Large intestine (tissue), 3 donors: Measurements from ENCODE around the gene EEFSEC. TPM values are rescaled to one million over a fixed set of nuclear protein-coding genes. Genes with fewer than 3 reads are reported as not detected.

Experiments
- DNase-seq, 2 donors: peaks; one replicate each; pipeline versions ENCODE4 v3.0.0 to v3.0.0-alpha.2; 2013
- H3K27ac ChIP-seq: one replicate; pipeline ENCODE4 v1.5.1; 2013; ENCODE audit warnings: low read length
- H3K27me3 ChIP-seq: 2 replicates; pipeline ENCODE4 v1.6.1; 2013; ENCODE audit warnings: low read length; ENCODE audit not compliant: control insufficient read depth, insufficient read depth
- H3K36me3 ChIP-seq: 2 replicates; pipeline ENCODE4 v1.6.1; 2013; ENCODE audit warnings: low read length; ENCODE audit not compliant: control insufficient read depth, insufficient read depth
- H3K4me1 ChIP-seq: one replicate; pipeline ENCODE4 v1.6.1; 2013; ENCODE audit warnings: low read length; ENCODE audit not compliant: control insufficient read depth, insufficient read depth
- H3K4me3 ChIP-seq: one replicate; pipeline ENCODE4 v1.5.1; 2013; ENCODE audit warnings: low read length
- H3K9me3 ChIP-seq: one replicate; pipeline ENCODE4 v1.6.1; 2013; ENCODE audit warnings: mild to moderate bottlenecking, low read depth, low read length, moderate library complexity; ENCODE audit not compliant: control insufficient read depth
- WGBS: methylation state at CpG from one replicate; pipeline ENCODE4 v1.1.5; 2013; ENCODE audit warnings: low lambda C conversion rate; ENCODE audit not compliant: insufficient coverage; 5-methylcytosine and 5-hydroxymethylcytosine counted together
- polyA plus RNA-seq: library from polyadenylated mRNA; unstranded; fragments of 120-200 nt; gene quantifications from one replicate; pipeline ENCODE4 v1.2.1, GENCODE V29; 2013

Gene EEFSEC
- polyA plus RNA-seq, 1 donor = 23.9 TPM

DNA sequence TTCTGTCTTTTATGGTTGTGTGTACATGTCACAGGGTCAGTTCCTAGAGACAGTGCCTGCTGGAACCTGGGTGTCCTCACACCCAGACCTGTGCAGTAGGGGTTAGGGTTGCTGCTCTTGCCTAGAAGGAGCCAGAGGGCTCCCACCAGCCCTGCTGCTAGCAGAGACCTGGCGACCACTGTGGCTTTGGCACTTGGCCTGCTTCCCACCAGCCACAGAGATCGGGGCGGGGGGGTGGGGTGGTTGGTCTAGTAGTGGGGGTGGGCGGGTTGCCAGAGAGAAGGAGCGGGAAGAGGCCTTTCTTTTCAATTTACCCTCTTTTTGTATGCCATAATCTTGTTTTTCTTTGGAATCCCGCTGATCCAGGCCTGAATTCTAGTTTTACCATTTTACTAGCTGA, 29.4 kb downstream of the EEFSEC start:
- WGBS = no CpG with 5 or more reads among the region's 6 CpGs
- no peak for DNase-seq

DNA sequence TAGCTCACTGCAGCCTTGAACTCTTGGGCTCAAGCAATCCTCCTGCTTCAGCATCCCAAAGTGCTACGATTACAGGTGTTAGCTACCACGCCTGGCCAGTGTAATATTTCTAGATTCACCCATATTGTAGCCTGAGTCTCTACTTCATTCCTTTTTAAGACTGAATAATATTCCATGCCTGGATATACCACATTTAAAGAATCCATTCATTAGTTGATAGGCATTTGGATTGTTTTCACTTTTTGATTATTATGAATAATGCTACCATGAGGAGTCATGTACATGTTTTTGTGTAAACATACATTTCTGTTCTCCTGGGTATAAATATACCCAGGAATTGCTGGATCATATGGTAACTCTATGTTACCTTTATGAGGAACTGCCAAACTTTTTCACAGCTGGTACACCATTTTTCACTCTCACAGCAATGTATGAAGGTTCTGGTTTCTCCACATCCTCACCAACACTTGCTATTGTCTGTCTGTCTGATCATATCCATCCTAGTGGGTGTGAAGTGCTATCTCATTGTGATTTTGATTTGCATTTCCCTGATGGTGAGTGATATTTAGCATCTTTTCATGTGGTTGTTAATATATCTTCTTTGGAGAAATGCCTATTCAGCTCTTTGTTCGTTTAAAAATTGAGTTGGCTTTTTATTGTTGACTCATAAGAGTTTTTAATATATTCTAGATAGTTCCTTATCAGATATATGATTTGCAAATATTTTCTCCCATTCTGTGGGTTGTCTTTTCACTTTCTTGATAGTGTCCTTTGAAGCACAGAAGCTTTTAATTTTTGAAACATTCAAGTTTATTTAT, 32.6 kb downstream of the EEFSEC start:
- WGBS = no CpG with 5 or more reads among the region's 3 CpGs

More for the DNA sequence above, 29.4 kb downstream of the EEFSEC start:
- H3K27me3 ChIP-seq = no peaks in the 10 kb centered on the region
- H3K4me3 ChIP-seq = no peak overlapping the region
- H3K9me3 ChIP-seq = no peaks in the 10 kb centered on the region
- no peaks in the 10 kb centered on the region for H3K4me1 ChIP-seq
- H3K36me3 ChIP-seq = no peaks in the 10 kb centered on the region
- no peak overlapping the region for H3K27ac ChIP-seq

DNA sequence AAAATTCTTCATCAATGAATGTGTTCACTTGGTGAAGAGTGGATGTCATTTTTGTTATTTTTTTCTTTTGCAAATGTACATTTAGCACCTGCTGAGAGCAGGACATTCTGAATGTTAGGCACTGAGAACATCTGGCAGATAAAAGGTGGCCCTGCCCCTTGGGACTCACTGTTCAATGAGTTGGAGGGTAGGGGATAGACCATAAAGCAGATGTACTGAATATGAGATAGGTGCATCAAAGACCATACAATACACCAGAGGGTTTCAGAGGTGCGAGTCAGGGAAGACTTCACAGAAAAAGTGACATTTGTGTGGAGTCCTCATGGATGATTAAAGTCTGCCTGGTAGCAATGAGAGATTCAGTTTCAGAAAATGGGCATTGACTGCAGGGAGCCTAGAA, 34.2 kb downstream of the EEFSEC start:
- Histone ChIP-seq H3K27ac (no peak overlapping the region), H3K36me3 (no peaks in the 10 kb centered on the region), H3K27me3 (no peaks in the 10 kb centered on the region), H3K4me3 (no peak overlapping the region), H3K4me1 (no peaks in the 10 kb centered on the region), H3K9me3 (no peaks in the 10 kb centered on the region)
- DNase-seq = no peak
- 100% methylated on average over 1 of the region's 1 CpG for WGBS

More for the DNA sequence above, 32.6 kb downstream of the EEFSEC start:
- no peak overlapping the region for H3K4me3 ChIP-seq
- no peaks in the 10 kb centered on the region for H3K27me3 ChIP-seq
- H3K9me3 ChIP-seq = no peaks in the 10 kb centered on the region
- no peaks in the 10 kb centered on the region for H3K4me1 ChIP-seq
- no peak overlapping the region for H3K27ac ChIP-seq
- no peaks in the 10 kb centered on the region for H3K36me3 ChIP-seq
- no peak for DNase-seq

DNA sequence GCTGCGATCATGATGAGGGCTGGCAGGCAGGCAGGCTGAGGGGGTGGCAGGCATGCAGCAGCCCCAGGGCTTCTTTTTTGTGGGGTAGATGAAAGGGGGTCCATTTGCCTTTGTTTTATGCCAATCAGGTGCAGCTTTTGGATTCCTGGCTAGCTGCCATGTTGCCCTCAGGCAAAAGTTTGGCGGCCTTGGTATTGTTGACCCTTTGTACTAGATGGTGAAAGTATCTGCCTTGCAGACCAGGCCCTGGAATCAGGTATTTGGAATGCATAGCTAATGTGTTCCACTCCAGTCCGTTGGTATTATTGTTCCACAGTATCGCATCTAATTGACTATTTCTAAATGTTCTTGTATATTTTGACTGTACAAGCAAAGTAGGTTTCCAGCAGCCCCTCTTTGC, 35.0 kb downstream of the EEFSEC start:
- 100% methylated on average over 1 of the region's 4 CpGs for WGBS
- Histone ChIP-seq H3K4me1 (no peaks in the 10 kb centered on the region), H3K27me3 (no peaks in the 10 kb centered on the region), H3K4me3 (no peak overlapping the region), H3K9me3 (no peaks in the 10 kb centered on the region), H3K27ac (no peak overlapping the region), H3K36me3 (no peaks in the 10 kb centered on the region)
- no peak for DNase-seq

DNA sequence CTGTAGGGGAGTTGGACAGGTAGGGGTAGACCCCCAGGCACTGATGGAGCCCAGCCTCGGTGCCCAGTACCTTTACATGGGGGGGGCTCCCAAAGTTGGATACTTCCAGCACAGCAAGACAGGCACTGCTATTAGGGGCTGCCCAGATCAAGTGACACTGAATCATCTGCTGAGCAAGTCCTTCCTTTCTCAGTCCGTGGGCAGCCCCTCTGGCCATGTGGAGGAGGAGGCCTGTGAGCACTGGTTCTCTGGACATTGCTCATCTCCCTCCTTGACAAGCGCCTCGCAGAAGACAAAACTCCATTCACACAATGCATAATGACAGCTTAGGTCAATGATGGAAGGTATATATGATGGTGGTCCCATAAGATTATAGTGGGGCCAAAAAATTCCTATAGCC, 35.7 kb downstream of the EEFSEC start:
- H3K4me3 ChIP-seq = no peak overlapping the region
- WGBS = no CpG with 5 or more reads among the region's 4 CpGs
- H3K9me3 ChIP-seq = no peaks in the 10 kb centered on the region
- no peak for DNase-seq
- H3K36me3 ChIP-seq = no peaks in the 10 kb centered on the region
- H3K27ac ChIP-seq = no peak overlapping the region
- no peaks in the 10 kb centered on the region for H3K27me3 ChIP-seq
- H3K4me1 ChIP-seq = no peaks in the 10 kb centered on the region

DNA sequence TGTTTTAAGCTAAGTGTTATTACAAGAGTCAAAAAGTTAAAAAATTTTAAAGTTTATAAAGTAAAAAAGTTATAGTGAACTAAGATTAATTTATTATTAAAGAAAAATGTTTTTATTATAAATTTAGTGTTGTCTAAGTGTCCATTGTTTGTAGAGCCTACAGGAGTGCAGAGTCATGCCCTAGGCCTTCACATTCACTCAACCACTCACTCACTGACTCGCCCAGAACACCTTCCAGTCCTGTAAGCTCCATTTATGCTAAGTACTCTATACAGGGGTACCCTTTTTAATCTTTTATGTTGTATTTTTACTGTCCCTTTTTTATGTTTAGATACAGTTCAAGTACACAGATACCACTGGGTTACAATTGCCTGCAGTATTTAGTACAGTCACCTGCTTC, 37.2 kb downstream of the EEFSEC start:
- DNase-seq = no peak
- peaks cover under 1% of the 10 kb centered on the region for H3K4me1 ChIP-seq
- no peaks in the 10 kb centered on the region for H3K36me3 ChIP-seq
- 100% methylated on average over 1 of the region's 1 CpG for WGBS
- H3K27ac ChIP-seq = no peak overlapping the region
- H3K27me3 ChIP-seq = no peaks in the 10 kb centered on the region
- no peak overlapping the region for H3K4me3 ChIP-seq
- no peaks in the 10 kb centered on the region for H3K9me3 ChIP-seq

DNA sequence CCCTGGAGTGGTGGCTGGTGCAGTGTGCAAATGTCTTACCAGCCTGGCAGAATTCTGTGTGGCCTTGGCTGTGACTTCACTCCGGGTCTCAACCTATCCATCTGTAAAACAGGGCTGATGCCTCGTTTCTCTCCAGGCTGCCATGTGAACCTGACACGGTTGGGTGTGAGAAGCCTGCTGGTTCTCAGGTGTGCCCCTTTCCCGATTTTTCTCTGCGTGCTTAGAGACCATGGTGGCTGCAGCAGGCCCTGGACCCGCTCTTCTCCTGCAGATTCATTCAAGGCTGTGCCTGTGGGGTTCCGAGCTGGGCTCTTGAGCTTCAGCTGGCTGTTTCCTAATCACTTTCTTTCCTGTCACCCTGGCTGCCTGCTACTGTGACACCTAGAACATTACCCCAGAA, 38.9 kb downstream of the EEFSEC start:
- Histone ChIP-seq H3K27ac (no peak overlapping the region), H3K4me1 (peaks cover 3% of the 10 kb centered on the region), H3K9me3 (no peaks in the 10 kb centered on the region), H3K36me3 (no peaks in the 10 kb centered on the region), H3K27me3 (no peaks in the 10 kb centered on the region), H3K4me3 (no peak overlapping the region)
- WGBS = no CpG with 5 or more reads among the region's 7 CpGs
- no peak for DNase-seq

DNA sequence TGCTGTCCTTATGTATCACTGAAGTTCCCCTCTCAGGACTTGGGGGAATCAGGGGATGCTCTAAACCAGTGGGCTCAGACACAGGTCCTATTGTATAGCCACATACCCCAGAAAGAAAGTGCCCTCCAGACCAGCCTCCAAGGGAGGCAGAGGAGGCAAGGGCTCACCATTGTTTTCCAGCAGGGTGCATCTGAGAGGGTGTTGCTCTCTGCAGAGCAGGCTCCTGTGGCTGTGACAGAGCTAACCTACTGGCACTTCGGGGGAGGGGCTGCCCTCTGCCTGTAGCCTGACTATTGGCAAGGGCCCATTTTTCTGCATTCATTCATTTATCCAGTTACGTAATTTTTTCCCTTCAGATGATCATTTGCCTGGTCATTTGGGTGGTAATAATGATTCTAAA, 39.9 kb downstream of the EEFSEC start:
- DNase-seq = no peak
- Histone ChIP-seq H3K4me1 (peaks cover 3% of the 10 kb centered on the region), H3K36me3 (no peaks in the 10 kb centered on the region), H3K4me3 (no peak overlapping the region), H3K9me3 (no peaks in the 10 kb centered on the region), H3K27ac (no peak overlapping the region), H3K27me3 (no peaks in the 10 kb centered on the region)
- no CpG with 5 or more reads among the region's 2 CpGs for WGBS

DNA sequence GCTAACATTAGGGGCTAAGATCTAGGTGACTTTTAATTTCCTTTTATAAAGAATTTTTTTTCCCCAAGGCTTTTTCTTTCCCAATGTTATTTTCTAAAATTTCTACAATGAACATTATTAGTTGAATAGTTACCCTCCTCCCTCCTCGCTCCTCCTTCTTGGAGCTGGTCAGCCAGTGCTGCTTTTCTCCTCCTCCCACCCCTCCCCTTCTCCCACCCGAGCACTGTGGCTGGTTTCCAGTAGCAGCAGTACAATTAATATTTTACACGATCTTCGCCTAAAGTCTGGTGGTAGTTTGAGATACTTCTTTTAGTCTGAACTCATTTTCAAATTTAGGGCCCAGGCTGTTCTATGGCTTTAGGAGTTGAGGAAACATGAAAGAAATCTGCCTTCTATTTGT, 41.6 kb downstream of the EEFSEC start:
- no CpG with 5 or more reads among the region's 4 CpGs for WGBS
- Histone ChIP-seq H3K27me3 (no peaks in the 10 kb centered on the region), H3K4me3 (no peak overlapping the region), H3K27ac (no peak overlapping the region), H3K36me3 (no peaks in the 10 kb centered on the region), H3K9me3 (no peaks in the 10 kb centered on the region), H3K4me1 (peaks cover 3% of the 10 kb centered on the region)
- no peak for DNase-seq

DNA sequence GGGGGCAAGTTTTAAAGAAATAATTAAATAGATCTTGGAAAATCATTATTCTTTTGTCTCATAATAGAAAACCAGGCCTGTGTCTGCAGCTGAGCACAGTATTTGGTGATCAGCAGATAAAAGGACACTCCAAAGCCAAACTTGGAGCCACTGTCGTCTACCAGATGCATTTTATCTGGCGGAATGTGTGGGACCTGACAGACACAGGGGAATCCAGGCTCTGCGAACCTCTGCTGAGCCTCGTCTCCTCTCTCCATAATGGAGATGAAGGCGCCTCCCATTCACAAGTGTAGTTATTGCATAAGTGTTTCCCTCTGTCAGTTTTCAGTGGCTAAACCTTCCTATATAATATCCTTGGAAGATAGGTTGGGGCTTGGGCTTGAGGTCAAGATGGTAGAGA, 42.1 kb downstream of the EEFSEC start:
- H3K27me3 ChIP-seq = no peaks in the 10 kb centered on the region
- H3K9me3 ChIP-seq = no peaks in the 10 kb centered on the region
- DNase-seq = no peak
- H3K36me3 ChIP-seq = no peaks in the 10 kb centered on the region
- peaks cover 3% of the 10 kb centered on the region for H3K4me1 ChIP-seq
- no CpG with 5 or more reads among the region's 5 CpGs for WGBS
- no peak overlapping the region for H3K4me3 ChIP-seq
- no peak overlapping the region for H3K27ac ChIP-seq

DNA sequence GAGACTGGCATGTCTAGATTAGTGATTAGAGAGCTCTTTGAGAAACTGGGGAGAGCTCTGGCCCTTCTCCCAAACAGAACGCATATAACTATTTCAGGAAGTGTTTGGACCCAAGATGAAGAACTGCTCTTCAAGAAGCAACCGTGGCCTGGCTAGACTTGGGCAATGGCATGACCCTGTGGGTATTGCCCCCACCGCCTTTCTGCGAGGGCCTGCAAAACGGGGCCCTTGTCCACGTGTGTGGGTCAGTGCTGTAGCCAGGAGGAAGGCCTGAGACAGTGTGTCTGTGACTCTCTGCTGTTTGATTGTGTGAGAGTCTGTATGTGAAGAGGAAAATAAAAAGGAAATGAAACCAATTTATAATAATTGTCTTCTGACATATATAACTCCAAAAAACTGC, 42.5 kb downstream of the EEFSEC start:
- peaks cover 3% of the 10 kb centered on the region for H3K4me1 ChIP-seq
- no peak overlapping the region for H3K27ac ChIP-seq
- no peaks in the 10 kb centered on the region for H3K9me3 ChIP-seq
- WGBS = no CpG with 5 or more reads among the region's 6 CpGs
- no peak for DNase-seq
- no peaks in the 10 kb centered on the region for H3K27me3 ChIP-seq
- H3K4me3 ChIP-seq = no peak overlapping the region
- H3K36me3 ChIP-seq = no peaks in the 10 kb centered on the region
